ENCODE results near the gene MAP2K7.
"Not testable (repeated sequence)": the region's sequence is repeated elsewhere in the genome, so short reads cannot be mapped to it uniquely, and the experiment has no call there.

The MAP2K7 gene

DNA sequence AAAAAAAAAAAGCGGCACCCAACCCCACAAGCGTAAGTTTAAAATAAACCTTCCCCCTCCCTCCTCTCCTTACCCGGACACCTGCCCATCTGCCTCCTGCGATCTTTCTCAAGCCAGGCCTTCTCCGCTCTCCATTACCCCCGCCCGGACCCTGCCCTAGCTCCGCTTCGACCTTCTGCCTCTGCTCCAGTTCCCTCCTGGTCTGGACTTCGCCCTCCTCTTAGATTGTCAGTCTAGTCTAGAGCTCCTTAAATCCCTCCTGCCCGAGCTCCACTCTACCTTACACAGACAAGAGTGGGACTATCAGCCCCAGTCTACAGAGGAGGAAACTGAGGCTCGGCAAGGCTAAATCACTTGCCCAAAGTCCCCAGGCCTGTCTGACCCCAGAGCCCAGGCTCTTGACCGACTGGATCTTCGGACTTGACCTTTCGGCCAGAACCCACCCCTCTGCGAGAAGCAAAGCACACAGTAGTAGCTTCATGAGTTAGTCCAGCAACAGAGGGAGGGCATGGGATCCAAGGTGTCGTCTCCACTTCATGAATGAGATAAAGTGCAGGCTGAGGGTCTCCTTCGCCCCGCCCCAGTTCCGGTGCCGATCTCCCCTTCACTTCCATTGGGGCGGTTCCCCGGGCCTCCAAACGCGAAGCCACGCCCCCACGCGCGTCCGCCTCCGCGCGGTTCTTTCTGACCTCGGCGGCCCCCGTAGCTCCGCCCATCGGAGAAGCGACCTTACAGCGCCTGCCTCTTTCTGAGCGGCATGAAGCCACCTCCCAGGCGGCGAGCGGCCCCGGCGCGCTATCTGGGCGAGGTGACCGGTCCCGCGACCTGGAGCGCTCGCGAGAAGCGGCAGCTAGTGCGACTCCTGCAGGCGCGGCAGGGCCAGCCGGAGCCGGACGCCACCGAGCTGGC, 16.2 kb downstream of the MAP2K7 start, which contains the start of gene SNAPC2:
Gene SNAPC2 (plus strand): TSS at position 729 of the 909 bp plus-strand sequence. CDS start 29 bp downstream, at position 758.
- DNase-seq (ENCODE audit: low spot score): peak; percentile 95

DNA sequence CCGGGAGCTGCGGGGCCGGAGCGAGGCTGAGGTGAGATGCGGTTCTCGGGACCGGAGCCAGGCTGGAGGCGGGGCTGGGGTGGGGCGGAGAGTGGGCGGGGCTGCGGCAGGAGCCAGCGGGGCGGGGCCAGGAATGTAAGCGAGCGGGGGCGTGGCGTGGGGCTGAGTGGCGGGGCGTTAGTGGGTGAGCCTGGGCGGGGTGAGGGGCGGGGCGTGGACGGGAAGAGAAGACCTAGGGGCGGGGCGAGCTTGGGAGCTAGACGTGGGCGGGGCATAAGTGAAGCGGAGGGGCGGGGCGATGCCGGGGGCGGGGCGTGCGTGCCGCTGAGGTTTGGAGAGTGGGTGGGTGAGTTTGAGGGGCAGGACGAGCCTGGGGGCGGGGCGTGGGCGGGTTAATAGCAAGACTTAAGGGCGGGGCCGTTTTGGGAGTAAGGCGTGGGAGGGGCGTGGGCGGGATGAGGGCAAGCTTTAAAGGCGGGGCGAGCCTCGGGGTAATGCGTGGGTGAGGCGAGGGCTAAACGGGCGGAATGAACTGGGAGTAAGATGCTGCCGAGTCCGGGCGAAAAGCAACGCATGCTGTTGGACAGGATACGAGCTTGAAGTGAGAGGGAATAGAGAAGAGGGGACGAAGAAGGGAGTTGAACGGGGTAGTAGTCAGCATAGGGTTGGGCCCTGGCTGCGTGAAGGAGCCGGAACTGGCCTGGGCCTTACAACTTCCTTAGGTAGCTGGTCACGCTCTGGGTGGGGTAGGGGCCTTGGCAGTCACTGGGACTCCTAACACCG, 17.0 kb downstream of the MAP2K7 start:
- DNase-seq (ENCODE audit: low spot score): peak; percentile 99

DNA sequence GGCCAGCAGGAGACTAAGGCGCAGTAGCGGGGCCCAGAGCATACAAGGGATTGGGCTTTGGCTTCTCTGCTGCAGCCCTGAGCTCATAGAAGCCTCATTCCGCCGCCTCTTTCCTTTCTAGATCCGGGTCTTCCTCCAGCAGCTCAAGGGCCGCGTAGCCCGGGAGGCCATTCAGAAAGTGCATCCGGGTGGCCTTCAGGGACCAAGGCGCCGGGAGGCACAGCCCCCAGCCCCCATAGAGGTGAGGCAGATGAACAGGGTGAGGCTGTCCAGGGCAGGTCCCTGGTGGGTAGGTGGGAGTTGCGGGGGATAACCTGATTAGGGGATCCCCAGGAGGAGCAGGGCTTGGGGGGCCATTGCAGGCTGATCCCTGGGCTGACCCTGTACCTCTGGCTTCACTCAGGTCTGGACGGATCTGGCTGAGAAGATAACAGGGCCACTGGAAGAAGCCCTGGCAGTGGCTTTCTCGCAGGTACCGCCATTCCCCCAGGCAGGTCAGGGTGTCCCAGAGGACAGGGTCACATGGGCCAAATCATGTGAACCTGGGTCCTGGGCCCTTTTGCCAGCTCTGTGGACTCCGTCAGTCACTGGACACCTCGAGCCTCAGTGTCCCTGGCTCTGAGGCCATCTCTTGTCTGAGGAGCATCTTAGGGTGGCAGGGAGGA, 17.8 kb downstream of the MAP2K7 start:
- no peak for DNase-seq (ENCODE audit: low spot score)

DNA sequence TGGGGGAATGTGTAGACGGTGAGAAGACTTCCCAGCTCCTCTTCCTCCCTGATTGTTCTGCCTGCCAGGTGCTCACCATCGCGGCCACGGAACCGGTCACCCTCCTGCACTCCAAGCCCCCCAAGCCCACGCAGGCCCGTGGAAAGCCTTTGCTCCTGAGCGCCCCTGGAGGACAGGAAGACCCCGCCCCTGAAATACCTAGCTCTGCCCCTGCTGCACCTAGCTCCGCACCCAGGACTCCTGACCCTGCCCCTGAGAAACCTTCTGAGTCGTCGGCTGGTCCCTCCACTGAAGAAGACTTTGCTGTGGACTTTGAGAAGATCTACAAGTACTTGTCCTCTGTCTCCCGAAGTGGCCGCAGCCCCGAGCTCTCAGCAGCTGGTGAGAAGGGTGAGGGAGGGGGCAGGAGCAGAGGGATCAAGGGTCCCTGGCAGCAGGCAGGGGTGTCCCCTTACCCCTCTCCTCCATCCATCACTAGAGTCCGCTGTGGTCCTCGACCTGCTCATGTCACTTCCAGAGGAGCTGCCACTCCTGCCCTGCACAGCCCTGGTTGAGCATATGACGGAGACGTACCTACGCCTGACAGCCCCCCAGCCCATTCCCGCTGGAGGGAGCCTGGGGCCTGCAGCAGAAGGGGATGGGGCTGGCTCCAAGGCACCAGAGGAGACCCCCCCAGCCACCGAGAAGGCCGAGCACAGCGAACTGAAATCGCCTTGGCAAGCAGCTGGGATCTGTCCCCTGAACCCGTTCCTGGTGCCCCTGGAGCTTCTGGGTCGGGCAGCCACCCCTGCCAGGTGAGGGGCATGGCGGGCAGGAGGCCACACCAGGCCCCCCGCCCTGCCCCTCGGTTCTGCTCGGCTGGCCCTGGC, 18.5 kb downstream of the MAP2K7 start:
- no peak for DNase-seq (ENCODE audit: low spot score)

DNA sequence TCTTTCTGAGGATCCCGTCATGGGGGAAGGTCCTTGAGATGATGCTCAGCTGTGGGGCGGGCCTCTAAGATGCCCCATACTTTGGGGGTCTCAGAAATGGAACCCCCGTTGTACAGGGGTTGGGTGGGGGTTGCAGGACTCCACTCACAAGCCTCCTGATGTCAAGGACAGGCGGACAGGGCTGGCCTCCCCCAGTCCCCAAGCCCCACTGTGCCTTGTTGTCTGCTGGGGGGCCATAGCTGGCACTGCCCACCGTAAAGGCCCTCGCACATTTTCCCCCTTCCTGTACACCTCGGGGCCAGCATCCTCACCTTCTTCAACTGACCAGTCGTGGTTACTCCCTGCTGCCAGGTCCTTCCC, 19.1 kb downstream of the MAP2K7 start:
- DNase-seq (ENCODE audit: low spot score): no peak

DNA sequence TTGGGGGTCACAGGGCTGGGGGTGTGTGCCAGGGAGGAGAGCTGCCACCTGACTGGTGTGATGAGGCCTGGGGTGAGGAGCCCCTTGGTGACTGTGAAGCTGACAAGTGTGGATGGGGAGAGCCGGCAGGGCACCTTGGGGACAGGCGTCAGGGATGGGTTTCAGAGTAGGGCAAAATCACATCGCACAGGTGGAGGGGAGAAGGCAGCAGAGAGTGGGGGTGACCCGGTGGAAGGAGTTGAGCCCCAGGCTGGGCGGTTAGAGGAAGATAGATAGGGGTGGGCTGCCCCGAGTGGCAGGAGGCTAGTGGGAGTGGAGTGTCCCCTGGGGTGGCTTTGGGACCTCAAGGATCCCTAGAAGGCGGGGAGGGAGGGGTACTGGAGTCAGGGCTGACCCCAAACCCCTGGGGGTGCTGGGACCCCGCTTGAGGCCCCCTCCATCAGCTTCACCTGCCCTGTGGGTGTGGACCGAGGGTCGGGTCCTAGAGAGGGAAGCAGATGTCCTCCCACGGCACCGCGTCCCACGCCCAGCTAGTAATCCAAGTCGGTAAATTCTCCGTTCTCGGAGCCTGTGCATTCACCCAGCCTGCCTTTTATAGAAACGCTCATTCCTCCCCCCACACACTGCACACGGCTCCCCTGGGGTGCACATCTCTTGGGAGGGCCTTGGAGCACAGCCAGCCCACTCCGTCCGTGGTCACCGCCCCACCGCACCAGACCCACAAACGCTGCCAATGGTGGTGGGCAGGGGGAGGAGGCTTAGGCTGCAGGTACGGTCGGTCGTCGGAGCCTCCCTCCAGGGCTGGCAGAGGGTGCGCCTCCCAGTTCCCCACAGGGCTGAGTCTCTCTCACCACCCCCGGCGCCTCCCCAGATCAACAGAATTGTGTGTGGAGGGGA, 19.9 kb downstream of the MAP2K7 start:
- DNase-seq (ENCODE audit: low spot score): no peak

DNA sequence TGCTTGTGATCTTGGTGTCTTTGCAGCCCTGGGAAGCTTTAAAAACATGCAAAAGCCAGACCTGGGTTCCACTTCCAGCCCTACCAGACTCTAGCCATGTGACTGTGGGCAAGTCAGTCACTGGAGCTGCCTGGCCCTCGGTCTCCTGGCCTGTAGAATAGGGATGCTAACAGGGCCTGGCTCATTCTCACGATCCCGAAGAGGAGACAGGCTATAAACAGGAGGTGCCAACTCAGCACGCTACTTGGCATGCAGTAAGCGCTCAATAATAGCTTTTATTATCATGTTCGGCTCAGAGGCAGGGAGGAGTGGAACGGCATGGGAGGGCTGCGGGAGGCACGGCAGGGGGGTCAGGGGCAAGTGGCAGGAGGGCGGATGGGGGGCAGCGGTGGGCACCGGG, 20.6 kb downstream of the MAP2K7 start:
- no peak for DNase-seq (ENCODE audit: low spot score)

DNA sequence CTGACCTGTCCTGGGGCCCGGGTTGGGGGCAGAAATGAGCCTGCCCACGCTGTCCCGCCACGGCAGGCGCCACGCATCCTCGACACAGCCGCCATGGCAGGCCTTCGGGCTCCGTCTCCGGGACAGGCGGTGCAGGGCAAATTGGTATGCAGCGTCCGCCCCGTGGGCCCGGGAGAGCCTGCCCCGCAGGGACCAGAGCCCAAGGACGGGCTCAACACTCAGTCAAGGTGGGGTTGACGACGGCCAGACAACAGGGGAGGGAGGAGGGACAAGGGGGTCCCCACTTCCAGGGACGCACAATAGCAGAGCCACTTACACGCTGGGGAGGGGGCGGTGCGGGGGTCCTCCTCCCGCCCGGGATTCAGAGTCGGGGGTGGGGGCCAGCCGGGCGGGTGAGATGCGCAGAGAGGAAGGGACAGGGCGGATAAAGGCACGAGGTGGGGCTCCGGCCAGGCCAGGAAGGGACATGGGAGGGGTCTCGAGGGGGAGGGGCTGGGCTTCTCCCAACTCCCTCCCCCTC, 21.0 kb downstream of the MAP2K7 start:
- DNase-seq (ENCODE audit: low spot score): no peak

DNA sequence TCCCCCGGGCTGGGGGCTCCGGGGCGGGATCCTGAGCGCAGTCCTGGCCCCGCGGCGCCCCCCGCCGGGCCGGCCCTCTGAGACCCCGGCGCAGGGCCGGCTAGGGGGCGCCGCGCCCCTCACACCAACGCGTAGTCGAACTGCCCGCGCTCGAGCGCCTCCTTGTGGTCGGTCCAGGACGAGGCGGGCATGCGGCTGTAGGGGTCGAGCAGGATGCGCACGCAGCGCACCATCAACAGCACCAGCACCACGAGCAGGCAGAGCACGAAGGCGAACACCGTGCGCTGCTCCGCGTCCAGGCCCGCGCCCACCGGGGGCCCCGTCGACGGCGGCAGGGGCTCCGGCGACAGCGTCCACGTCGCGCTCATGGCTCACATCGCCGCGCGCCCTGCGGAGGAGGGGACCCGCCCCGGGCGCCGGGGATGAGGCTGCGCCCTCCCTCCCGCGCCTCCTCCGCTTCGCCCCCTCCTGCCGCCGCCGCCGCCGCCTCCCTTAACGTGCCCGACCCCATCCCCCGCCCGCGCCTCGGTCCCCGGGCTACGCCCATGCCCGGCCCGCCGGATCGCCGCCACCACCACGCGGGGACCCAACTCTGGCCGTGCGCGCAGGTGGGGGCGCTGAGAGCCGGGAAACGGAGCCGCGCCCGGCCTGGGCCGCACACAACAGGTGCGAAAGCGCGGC, 21.6 kb downstream of the MAP2K7 start:
- DNase-seq (ENCODE audit: low spot score): peak; percentile 64

DNA sequence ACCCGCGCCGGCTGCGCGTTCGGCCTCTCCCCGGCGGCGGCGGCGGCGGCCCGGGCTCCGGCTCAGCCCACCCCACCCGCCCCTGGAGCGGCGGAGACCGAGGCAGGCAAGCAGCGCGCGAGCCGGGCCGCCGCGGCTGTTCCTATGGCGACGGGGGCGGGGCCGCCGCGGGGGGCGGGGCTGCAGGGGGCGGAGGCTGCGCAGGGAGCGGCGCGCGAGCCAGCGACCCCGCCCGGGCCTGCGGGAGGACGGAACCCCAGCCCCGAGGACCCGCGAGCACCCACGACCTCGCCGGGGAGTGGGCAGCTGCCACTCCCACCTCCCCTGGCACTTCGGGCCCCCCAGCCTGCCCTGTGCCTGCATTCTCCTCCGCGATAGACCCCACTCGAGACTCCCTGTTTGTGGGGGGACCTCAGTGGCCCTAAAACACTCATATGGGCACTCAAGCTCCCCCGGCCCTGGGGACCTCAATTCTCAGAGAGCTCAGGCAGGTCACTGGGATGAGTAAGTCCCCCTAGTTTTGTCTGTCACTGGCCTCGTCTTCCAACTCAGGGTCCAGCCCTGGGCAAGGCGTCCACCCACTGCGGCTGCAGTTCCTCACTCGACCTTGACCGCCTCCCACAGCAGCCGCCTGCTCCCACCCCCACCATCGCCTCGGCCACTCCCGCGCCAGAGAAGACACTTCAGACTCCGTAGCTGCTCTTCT, 22.5 kb downstream of the MAP2K7 start, which contains the start of gene CTXN1:
Gene CTXN1 (minus strand): TSS at position 115 of the 706 bp plus-strand sequence. CDS start 597 bp downstream, outside the sequence.
- peak; percentile 62 for DNase-seq (ENCODE audit: low spot score)

DNA sequence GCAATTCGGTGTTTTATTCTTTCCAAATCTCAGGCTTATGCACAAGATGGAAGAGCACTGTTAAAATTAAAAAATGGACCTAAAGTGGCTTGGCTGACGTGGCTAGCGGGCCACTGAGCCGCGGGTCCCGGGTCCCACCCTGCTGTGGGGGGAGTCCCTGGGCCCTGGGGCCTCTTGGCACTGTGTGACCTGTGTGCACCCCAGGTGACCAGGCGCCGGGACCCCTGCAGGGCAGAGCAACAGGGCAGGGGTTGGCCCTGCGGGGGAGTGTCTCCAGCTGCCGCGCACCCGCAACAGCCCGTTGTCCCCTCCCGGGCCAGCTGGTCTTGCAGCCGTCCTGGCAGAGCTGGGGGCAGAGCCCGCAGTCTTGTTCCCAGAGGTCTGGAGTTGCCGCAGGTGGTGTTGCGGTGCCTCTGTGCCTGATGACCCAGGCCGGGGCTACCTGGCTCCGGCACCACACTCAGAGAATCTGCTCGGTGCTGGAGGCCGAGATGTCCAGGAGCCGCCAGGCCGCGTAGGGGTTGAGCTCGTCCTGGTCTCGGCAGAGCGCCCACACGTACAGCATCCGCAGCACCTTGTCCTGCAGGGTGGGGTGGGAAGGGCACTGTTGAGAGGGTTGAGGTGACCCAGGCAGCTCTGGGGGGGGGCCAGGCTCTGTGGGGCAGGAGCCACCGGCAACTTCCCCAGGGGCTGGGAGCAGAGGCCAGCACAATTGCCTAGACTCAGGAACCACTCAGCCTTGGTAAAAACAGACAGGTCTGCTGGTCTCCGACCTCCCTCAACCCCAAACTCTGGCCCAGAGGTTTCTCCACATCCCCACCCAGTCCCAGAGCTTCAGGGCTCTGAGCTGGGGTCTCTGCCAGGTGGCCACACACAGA, 23.3 kb downstream of the MAP2K7 start:
- no peak for DNase-seq (ENCODE audit: low spot score)

DNA sequence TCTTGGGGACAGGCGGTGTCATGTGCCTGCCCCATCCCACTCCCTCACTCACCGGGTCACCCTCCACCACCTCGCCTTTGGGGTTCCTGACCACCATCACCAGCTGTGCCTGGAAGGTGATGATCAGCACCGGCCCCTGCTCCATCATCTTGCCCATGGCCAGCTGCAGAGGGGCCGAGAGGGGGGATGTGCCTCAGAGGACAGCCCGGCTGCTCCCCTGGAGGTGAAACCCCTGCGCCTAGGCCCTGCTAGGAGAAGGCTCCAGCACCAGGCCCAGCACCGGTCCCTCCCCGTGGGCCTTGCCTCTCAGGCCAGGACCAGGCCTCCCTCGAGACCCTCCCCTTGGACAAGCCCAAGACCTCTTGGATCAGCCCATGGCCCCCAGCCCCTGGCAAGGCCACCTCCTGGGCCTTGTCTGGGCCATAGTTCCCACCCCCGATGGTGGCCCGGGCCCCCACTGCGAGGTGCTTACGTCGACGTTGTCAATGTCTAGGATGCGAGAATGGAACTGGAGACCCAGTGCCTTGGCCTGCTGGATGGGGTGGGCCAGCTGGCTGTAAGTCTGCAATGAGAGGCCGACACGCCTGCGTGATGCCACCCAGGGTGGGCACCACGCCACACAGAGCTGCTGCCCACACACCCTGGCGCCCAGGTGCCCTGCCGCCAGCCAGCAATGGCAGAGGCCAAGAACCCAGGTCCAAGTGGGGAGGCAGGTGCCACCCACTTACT, 24.1 kb downstream of the MAP2K7 start:
- DNase-seq (ENCODE audit: low spot score): no peak

DNA sequence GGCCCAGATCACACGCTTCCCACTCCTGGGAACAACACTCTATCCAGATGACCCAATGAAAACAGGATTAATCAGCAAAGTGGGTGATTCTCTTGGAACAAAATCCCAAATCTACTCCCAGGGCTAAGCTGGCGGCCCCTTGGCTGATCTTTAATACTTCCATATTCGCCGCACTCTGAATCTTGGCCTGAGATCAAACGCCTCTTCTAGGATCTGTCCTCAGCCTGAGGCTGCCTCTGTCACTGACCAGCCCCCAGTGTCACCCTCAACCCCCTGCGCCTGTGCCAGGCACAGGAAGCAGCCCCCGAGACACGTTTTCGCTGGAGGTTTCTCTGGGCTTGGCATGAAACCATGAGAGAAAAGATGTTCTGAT, 24.6 kb downstream of the MAP2K7 start:
- DNase-seq (ENCODE audit: low spot score): no peak

DNA sequence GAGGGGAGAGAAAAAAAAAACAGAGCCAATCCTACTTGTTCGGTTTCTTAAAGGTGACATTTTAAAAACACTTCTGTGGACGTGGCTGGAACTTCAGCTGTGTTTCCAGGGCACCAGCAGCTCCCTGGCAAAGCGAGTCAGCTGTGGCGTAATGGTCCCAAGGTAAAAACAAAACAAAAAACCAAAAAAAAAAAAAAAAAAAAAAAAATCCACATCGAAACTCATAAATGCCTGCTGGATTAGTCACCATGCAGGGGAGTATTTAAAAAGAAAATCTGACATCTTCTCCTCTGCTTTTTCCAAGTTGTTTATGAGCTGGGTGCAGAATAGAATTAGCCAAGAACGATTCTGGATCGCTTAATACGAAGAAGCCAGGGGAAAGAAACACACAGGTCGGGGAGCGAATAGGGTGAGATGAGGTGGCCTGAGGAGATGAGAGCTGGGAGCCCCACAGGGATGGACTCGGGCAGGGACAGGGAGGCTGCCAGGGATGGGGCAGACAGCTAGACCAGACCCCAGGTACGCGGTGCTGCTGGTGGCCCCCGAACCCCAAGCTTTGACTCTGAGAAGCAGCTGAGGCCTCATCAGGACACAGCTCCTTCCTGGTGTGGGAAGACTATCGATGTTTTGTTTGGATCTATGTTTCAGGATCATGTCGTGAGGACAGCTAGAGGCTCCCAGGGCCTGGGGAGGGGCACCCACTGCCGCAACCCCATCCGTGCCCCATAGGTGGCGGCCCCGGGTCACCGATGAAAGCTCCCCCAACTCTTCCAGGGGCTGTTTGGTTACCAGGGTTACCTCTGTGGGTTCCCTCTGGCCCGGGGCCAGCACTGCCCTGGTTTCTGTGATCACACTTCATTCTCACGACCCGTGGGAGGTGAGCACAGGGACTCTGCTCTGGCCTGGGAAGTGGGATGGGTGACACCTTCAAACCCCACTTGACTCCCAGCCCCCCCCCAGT, 25.3 kb downstream of the MAP2K7 start:
- DNase-seq (ENCODE audit: low spot score): peak; percentile 47

DNA sequence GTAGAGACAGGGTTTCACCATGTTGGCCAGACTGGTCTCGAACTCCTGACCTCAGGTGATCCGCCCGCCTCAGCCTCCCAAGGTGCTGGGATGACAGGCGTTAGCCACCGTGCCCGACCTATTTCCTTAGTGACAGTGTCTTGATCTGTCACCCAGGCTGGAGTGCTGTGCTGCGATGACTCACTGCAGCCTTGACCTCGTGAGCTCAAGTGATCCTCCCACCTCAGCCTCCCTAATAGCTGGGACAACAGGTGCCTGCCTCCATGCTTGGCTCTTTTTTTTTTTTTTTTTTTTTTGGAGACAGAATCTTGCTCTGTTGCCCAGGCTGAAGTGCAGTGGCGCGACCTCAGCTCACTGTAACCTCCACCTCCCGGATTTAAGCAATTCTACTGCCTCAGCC, 26.4 kb downstream of the MAP2K7 start:
- not testable (repeated sequence) for DNase-seq (ENCODE audit: low spot score)

DNA sequence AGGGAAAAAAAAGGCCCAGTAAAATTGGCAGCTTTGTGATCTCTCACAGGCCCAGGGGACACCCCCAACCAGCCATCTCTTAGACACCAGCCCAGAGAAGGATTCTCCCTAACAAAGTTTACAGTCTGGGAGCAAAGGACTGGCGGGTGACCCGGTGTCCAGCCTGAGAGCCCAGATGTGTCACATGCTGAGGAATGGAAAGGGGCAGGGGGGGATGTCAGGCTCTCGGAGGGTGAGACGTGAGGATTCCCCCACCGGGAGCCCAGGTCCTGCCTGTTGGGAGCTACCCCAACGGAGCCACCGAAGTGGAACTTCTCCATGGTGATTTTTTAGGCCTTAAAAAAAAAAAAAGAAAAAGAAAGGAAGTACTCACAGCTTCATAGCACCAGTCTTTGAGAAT, 27.1 kb downstream of the MAP2K7 start:
- DNase-seq (ENCODE audit: low spot score): no peak
